NCI-H1694 (cell line): Measurements from ENCODE around the gene TBX21.

Experiments
- DNase-seq: peaks from one replicate; lab custom pipeline; 2025; lab: John Stamatoyannopoulos, UW

TBX21 gene

GRCh38 chr17:47774331-47774730, 41.3 kb downstream of the TBX21 start:
- DNase-seq, result no peak

GRCh38 chr17:47774987-47775580, 42.0 kb downstream of the TBX21 start:
- DNase-seq, result no peak

GRCh38 chr17:47776330-47777197, 43.5 kb downstream of the TBX21 start:
- peak; percentile 61 for DNase-seq

GRCh38 chr17:47778184-47778635, 45.2 kb downstream of the TBX21 start:
- no peak for DNase-seq

GRCh38 chr17:47781397-47781796, 48.4 kb downstream of the TBX21 start:
- no peak for DNase-seq

- DNase-seq, result no peak
These were observed 52.6 kb downstream of the TBX21 start for GRCh38 chr17:47785538-47786123.

GRCh38 chr17:47789611-47790561, 56.9 kb downstream of the TBX21 start:
- DNase-seq, result peak; percentile 14

- DNase-seq, result no peak
These were observed 58.0 kb downstream of the TBX21 start for GRCh38 chr17:47791025-47791424.

- no peak for DNase-seq
These were observed 59.4 kb downstream of the TBX21 start for GRCh38 chr17:47792457-47792856.

- no peak for DNase-seq
These were observed 59.9 kb downstream of the TBX21 start for GRCh38 chr17:47792979-47793378.
